Upper lobe of right lung (tissue), 1 donor: ENCODE data around the gene POLR2B. TPM values are rescaled to one million over a fixed set of nuclear protein-coding genes. Genes with fewer than 3 reads are reported as not detected.

Experiments
- ATAC-seq: fragments of 200-7000 bp; cut with Tn5 transposase; one replicate; pipeline ENCODE4 v1.9.1; 2020; ENCODE audit warnings: mild to moderate bottlenecking, moderate library complexity
- DNase-seq: peaks from one replicate; pipeline ENCODE4 v3.0.0-alpha.2; 2020
- H3K27ac ChIP-seq: fragments of 200-600 bp; one replicate; pipeline ENCODE4 v1.8.0; 2022
- H3K27me3 ChIP-seq: fragments of 200-600 bp; one replicate; pipeline ENCODE4 v1.8.0; 2022; ENCODE audit warnings: mild to moderate bottlenecking
- H3K36me3 ChIP-seq: fragments of 200-600 bp; one replicate; pipeline ENCODE4 v1.8.0; 2022
- H3K4me1 ChIP-seq: fragments of 200-600 bp; one replicate; pipeline ENCODE4 v1.8.0; 2022
- H3K4me3 ChIP-seq: fragments of 200-600 bp; one replicate; pipeline ENCODE4 v1.8.0; 2022; ENCODE audit warnings: mild to moderate bottlenecking
- H3K9me3 ChIP-seq: fragments of 200-600 bp; one replicate; pipeline ENCODE4 v1.8.0; 2022
- intact Hi-C: fragments of 100-400 bp; cut with DNase I; formaldehyde crosslinking; loops from one replicate; pipeline ENCODE4 v1.11.0; 2022
- total RNA-seq: library from RNA; stranded (reverse); fragmentation: NEBNext Ultra II Directional; extraction: Animal tissue kit (Norgen Biotek cat#: 25700); gene quantifications from one replicate; pipeline ENCODE4 v1.2.1, GENCODE V29; 2021
- TF ChIP-seq, protein P1 (sequence below): fragments of 200-600 bp; IDR thresholded peaks from one replicate; pipeline ENCODE4 v1.8.0; 2022; ENCODE audit warnings: antibody characterized with exemption
- donor health status: DM: no; HTN: yes; CAD: no; lungs with severe emphysema.

Gene POLR2B
- total RNA-seq, 1 donor from 2014 or later = 65.8 TPM

DNA sequence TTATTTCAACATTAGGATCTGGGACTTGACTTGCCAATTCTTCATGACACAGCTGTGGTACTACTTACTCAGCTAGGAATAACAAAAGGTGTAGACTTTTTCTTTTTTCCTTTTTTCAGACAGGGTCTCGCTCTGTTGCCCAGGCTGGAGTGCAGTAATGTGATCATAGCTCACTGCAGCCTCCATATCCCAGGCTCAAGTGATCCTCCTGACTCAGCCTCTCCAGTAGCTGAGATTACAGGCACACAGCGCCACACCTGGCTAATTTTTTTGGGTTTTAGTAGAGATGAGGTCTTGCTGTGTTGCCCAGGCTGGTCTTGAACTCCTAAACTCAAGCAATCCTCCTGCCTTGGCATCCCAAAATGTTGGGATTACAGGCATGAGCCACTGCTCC lies 17.6 kb upstream of the POLR2B start:
- peaks cover 49% of the 10 kb centered on the region for H3K36me3 ChIP-seq
- no peaks in the 10 kb centered on the region for H3K4me1 ChIP-seq
- no peak overlapping the region for H3K27ac ChIP-seq
- H3K4me3 ChIP-seq = no peak overlapping the region
- no peaks in the 10 kb centered on the region for H3K27me3 ChIP-seq
- intact Hi-C loops = no loop called here
- TF ChIP-seq, protein P1, sequence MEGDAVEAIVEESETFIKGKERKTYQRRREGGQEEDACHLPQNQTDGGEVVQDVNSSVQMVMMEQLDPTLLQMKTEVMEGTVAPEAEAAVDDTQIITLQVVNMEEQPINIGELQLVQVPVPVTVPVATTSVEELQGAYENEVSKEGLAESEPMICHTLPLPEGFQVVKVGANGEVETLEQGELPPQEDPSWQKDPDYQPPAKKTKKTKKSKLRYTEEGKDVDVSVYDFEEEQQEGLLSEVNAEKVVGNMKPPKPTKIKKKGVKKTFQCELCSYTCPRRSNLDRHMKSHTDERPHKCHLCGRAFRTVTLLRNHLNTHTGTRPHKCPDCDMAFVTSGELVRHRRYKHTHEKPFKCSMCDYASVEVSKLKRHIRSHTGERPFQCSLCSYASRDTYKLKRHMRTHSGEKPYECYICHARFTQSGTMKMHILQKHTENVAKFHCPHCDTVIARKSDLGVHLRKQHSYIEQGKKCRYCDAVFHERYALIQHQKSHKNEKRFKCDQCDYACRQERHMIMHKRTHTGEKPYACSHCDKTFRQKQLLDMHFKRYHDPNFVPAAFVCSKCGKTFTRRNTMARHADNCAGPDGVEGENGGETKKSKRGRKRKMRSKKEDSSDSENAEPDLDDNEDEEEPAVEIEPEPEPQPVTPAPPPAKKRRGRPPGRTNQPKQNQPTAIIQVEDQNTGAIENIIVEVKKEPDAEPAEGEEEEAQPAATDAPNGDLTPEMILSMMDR = no peak
- DNase-seq (no peak), ATAC-seq (no peak)
- H3K9me3 ChIP-seq = no peaks in the 10 kb centered on the region

DNA sequence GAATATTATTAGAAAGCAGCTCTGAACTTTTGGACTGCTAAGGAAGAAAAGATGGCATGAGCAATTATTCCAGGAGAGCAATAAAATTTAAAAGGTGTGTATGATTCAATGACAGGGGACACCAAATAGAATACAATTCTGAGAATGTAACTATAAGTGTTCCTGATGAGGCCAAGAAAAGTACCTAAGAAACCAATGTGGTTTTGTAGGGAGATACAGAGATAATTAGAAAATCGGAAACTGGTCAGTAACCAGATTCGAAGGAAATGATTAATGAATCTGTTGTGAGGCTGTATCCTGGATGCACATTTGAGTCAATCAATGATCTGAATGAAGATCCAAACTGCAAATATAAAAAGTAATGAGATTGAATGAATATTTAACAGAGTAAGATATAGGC lies 7.3 kb upstream of the POLR2B start:
- Histone ChIP-seq H3K4me1 (peaks cover 19% of the 10 kb centered on the region), H3K4me3 (no peak overlapping the region), H3K36me3 (peaks cover 79% of the 10 kb centered on the region), H3K27ac (no peak overlapping the region), H3K27me3 (no peaks in the 10 kb centered on the region), H3K9me3 (no peaks in the 10 kb centered on the region)
- TF ChIP-seq, protein P1 = no peak
- ATAC-seq (no peak), DNase-seq (no peak)
- intact Hi-C loops = no loop called here

DNA sequence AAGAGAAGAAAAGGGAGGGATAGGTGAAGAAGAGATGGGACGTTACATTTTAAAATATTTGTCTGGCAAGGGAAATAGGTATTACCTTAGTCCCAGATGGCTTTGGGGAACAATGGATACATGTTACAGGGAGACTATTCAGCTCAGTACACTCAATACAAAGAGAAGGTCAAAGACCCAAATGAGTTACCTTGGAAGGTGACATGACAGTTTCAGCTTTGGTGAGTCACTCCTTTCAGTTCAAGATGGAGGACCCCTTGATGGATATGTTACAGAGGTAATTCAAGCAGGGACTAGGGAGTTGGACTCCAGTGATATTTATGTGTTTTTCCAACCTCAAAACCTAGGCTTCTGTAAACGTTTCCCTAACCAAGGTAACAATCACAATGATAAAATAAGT lies 6.3 kb upstream of the POLR2B start:
- TF ChIP-seq, protein P1 = no peak
- intact Hi-C loops = no loop called here
- no peaks in the 10 kb centered on the region for H3K27me3 ChIP-seq
- no peak for DNase-seq
- peaks cover 19% of the 10 kb centered on the region for H3K4me1 ChIP-seq
- H3K27ac ChIP-seq = no peak overlapping the region
- peaks cover 69% of the 10 kb centered on the region for H3K36me3 ChIP-seq
- no peak for ATAC-seq
- H3K4me3 ChIP-seq = no peak overlapping the region
- H3K9me3 ChIP-seq = no peaks in the 10 kb centered on the region

DNA sequence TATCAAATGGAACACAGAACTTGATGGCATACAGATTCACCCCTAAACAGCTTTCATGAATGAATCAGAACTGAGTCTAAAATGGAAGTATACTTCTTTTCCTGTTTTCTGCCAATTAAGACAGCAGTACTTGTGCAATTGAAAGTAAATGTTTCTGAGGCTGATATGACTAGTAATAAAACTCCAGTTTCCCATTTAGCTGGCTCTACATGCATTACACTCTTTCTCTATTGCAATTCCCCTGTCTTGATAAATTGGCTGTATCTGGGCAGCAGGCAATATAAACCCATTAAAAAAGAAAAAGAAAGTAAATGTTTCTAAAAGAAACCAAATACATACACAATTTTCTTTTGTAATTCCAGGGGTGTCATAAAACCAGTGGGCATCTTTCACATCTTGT lies 5.9 kb upstream of the POLR2B start:
- intact Hi-C loops = no loop called here
- Histone ChIP-seq H3K4me3 (no peak overlapping the region), H3K27ac (no peak overlapping the region), H3K9me3 (no peaks in the 10 kb centered on the region), H3K36me3 (peaks cover 65% of the 10 kb centered on the region), H3K4me1 (peaks cover 19% of the 10 kb centered on the region), H3K27me3 (no peaks in the 10 kb centered on the region)
- TF ChIP-seq, protein P1 = no peak
- DNase-seq = no peak
- ATAC-seq = no peak

DNA sequence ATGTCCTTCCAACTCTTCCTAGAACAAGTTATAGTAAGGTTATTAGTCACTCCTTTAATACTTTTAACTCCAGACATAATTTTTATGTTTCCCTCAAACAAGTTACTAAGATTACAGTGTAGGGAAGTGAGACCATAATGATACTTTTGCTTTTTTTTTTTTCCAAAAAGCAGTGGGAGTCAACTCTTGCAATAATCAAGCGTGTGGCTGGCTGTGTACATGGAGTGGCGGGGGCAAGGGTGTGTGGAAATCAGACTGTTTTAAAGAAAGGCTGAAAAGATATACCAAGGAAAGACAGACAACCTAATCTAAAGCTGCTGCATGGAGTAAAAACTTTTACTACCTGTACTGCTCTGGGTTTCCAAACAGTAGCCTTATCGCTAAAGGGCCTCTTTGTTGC lies 5.4 kb upstream of the POLR2B start:
- H3K9me3 ChIP-seq = no peaks in the 10 kb centered on the region
- no peak overlapping the region for H3K4me3 ChIP-seq
- H3K4me1 ChIP-seq = peaks cover 19% of the 10 kb centered on the region
- H3K36me3 ChIP-seq = peaks cover 60% of the 10 kb centered on the region
- ATAC-seq (no peak), DNase-seq (no peak)
- H3K27me3 ChIP-seq = no peaks in the 10 kb centered on the region
- TF ChIP-seq, protein P1 = no peak
- no peak overlapping the region for H3K27ac ChIP-seq
- intact Hi-C loops = no loop called here

DNA sequence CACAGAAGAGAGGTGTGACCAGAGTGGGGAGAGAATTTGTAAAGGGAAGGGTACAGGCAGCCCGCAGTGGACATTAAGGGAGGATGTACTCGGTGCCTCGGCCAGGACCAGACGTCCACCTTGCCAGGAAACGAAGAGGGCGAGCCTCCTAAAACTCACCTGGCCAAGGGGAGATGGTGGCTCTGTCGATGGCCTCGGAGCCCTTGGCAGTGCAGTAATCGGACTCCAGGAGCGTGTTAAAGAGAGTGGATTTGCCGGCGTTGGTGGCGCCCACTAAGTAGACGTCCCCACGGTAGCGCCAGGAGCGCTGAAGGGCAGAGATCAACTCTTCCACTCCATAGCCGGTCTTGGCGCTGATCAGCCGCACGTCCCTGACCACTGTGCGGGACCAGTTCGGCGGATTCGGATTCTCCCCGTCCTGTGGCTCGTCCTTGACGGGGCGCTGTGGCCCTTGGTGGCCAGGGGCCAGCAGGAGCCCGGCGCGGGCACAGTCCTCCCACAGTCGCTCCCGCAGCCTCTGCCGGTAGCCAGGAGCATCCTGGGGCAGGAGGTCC lies 2.3 kb upstream of the POLR2B start:
- peak; percentile 70 for DNase-seq
- H3K9me3 ChIP-seq = no peaks in the 10 kb centered on the region
- peak; percentile 1 for ATAC-seq
- H3K36me3 ChIP-seq = peaks cover 30% of the 10 kb centered on the region
- no peaks in the 10 kb centered on the region for H3K27me3 ChIP-seq
- peak overlapping the region; percentile 86 for H3K4me3 ChIP-seq
- H3K27ac ChIP-seq = peak overlapping the region; percentile 79
- intact Hi-C loops = no loop called here
- TF ChIP-seq, protein P1 = no peak
- peaks cover 35% of the 10 kb centered on the region for H3K4me1 ChIP-seq
